EH (cell line): Measurements from ENCODE around the gene TBPL1.

Source experiments
- DNase-seq: peaks from one replicate; pipeline ENCODE4 v3.0.0-alpha.2; 2015; ENCODE audit warnings: low read depth

Gene TBPL1

GRCh38 chr6:134007077-134007476, 54.1 kb downstream of the TBPL1 start:
- no peak for DNase-seq

GRCh38 chr6:134009876-134010275, 56.9 kb downstream of the TBPL1 start:
- DNase-seq: no peak

- DNase-seq: no peak
These were observed 57.4 kb downstream of the TBPL1 start for GRCh38 chr6:134010400-134010799.

- DNase-seq: no peak
These were observed 58.0 kb downstream of the TBPL1 start for GRCh38 chr6:134010974-134011373.

- no peak for DNase-seq
These were observed 61.6 kb downstream of the TBPL1 start for GRCh38 chr6:134014588-134015137.

- DNase-seq: peak; percentile 40
These were observed 62.9 kb downstream of the TBPL1 start for GRCh38 chr6:134015719-134016557.

GRCh38 chr6:134016558-134016814, 63.5 kb downstream of the TBPL1 start:
- DNase-seq: no peak

- no peak for DNase-seq
These were observed 67.0 kb downstream of the TBPL1 start for GRCh38 chr6:134020071-134020470.

- DNase-seq: no peak
These were observed 67.5 kb downstream of the TBPL1 start for GRCh38 chr6:134020543-134020942.

- no peak for DNase-seq
These were observed 67.9 kb downstream of the TBPL1 start for GRCh38 chr6:134020968-134021367.

GRCh38 chr6:134021396-134022122, 68.5 kb downstream of the TBPL1 start:
- no peak for DNase-seq

GRCh38 chr6:134022650-134023049, 69.6 kb downstream of the TBPL1 start:
- no peak for DNase-seq

GRCh38 chr6:134026597-134026996, 73.6 kb downstream of the TBPL1 start:
- DNase-seq: peak; percentile 42

- no peak for DNase-seq
These were observed 75.4 kb downstream of the TBPL1 start for GRCh38 chr6:134028438-134028837.

- DNase-seq: peak; percentile 94
These were observed 76.8 kb downstream of the TBPL1 start for GRCh38 chr6:134029495-134030455.

GRCh38 chr6:134031696-134032255, 78.8 kb downstream of the TBPL1 start:
- DNase-seq: peak; percentile 69

- no peak for DNase-seq
These were observed 81.5 kb downstream of the TBPL1 start for GRCh38 chr6:134034478-134034877.

GRCh38 chr6:134034961-134035822, 82.2 kb downstream of the TBPL1 start:
- peak; percentile 24 for DNase-seq

GRCh38 chr6:134035823-134036296, 82.8 kb downstream of the TBPL1 start:
- peak; percentile 34 for DNase-seq

GRCh38 chr6:134039116-134039515, 86.1 kb downstream of the TBPL1 start:
- no peak for DNase-seq
